Lung (tissue), 12 donors: ENCODE measurements around the gene ASIC1. TPM values are rescaled to one million over a fixed set of nuclear protein-coding genes. Genes with fewer than 3 reads are reported as not detected.
"Not testable (repeated sequence)": the region's sequence is repeated elsewhere in the genome, so short reads cannot be mapped to it uniquely, and the experiment has no call there.

Source experiments
- ATAC-seq: fragments of 200-7000 bp; cut with Tn5 transposase; one replicate; pipeline ENCODE4 v1.9.1; 2020; ENCODE audit warnings: moderate number of reproducible peaks; ENCODE audit not compliant: insufficient read depth, low FRiP score
- DNase-seq, 3 donors: peaks; one replicate each; pipeline ENCODE4 v3.0.0-alpha.2; 2013 to 2017
- H3K27ac ChIP-seq, 2 donors: one replicate each; pipeline ENCODE4 v1.5.1; 2013; ENCODE audit warnings: mild to moderate bottlenecking in 2 of 2, moderate library complexity in 2 of 2, control low read depth in 1 of 2, inconsistent platforms in 1 of 2, low read depth in 1 of 2, low read length in 1 of 2
- H3K27me3 ChIP-seq, 3 donors: one replicate each; pipeline ENCODE4 v1.5.1; 2013; ENCODE audit warnings: low read length in 2 of 3; ENCODE audit not compliant: control insufficient read depth in 3 of 3, insufficient read depth in 3 of 3
- H3K36me3 ChIP-seq, 4 donors: one replicate each; pipeline ENCODE4 v1.5.1; 2013; ENCODE audit warnings: low read length in 4 of 4, mild to moderate bottlenecking in 1 of 4, moderate library complexity in 1 of 4; ENCODE audit not compliant: control insufficient read depth in 4 of 4, insufficient read depth in 4 of 4
- H3K4me1 ChIP-seq, 5 donors: one replicate each; pipeline ENCODE4 v1.5.1; 2013; ENCODE audit warnings: low read length in 5 of 5, mild to moderate bottlenecking in 2 of 5, moderate library complexity in 1 of 5; ENCODE audit not compliant: control insufficient read depth in 5 of 5, insufficient read depth in 5 of 5
- H3K4me3 ChIP-seq: one replicate; pipeline ENCODE4 v1.5.1; 2013; ENCODE audit warnings: mild to moderate bottlenecking, control low read depth, moderate library complexity
- H3K9ac ChIP-seq, 2 donors: one replicate each; pipeline ENCODE4 v1.5.1; 2013; ENCODE audit warnings: low read length in 2 of 2, control low read depth in 1 of 2; ENCODE audit not compliant: insufficient read depth in 1 of 2
- H3K9me3 ChIP-seq, 4 donors: one replicate each; pipeline ENCODE4 v1.5.1; 2013; ENCODE audit warnings: low read length in 3 of 4, mild to moderate bottlenecking in 1 of 4, moderate library complexity in 1 of 4; ENCODE audit not compliant: control insufficient read depth in 4 of 4, insufficient read depth in 3 of 4
- CTCF ChIP-seq: IDR thresholded peaks from 2 replicates; pipeline ENCODE4 v1.5.1; 2012; ENCODE audit warnings: mild to moderate bottlenecking; ENCODE audit errors: control extremely low read depth, extremely low read depth
- WGBS, 2 donors: extraction: QIAGEN DNeasy Blood & Tissue Kit; methylation state at CpG; one replicate each; pipeline ENCODE4 v1.1.7; 2013; 5-methylcytosine and 5-hydroxymethylcytosine counted together
- polyA plus RNA-seq, 2 donors: library from polyadenylated mRNA; stranded (reverse); fragments of 200-250 nt; gene quantifications; one replicate each; pipeline ENCODE4 v1.2.1, GENCODE V29; 2013
- total RNA-seq, 2 donors: library from RNA; depleted of rRNA in 1 of 2; stranded (reverse); fragments of >200 nt in 1 of 2; gene quantifications; one replicate each; pipeline ENCODE4 v1.2.1, GENCODE V29; 2014 to 2021
- donor health status: control.
- donor health status: control.
- donor health status: Bipolar disorder and iron deficiency.
- donor health status: healthy.
- donor health status: DM: yes; HTN: yes; CAD: no.

ASIC1 gene
- total and polyA plus RNA-seq, 4 donors, result 0.41 to 2.0 (median 1.3) TPM

DNA sequence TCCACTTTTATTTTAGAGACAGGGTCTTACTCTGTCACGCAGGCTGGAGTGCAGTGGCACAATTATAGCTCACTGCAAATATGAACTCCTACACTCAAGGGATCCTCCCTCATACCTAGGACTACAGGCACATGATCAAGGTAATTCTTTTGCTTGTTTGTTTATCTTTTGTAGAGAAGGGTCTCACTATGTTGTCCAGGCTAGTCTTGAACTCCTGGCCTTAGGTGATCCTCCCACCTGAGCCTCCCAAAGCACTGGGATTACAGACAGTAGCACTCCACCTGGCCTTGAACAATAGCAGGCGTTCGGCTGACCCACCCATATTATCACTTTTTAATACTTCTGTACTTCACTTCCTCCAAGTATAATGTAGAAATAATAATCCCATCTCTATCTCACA, 30.7 kb upstream of the ASIC1 start:
- DNase-seq, result no peak
- WGBS, 2 donors, result 93 to 94% methylated on average over 3 of the region's 3 CpGs
- Histone ChIP-seq H3K4me1 (peaks cover 0 to 25% (median 3%) of the 10 kb centered on the region in 5 donors), H3K9me3 (no peaks in the 10 kb centered on the region), H3K27ac (no peak overlapping the region), H3K9ac (no peak overlapping the region), H3K4me3 (no peak overlapping the region), H3K27me3 (no peaks in the 10 kb centered on the region), H3K36me3 (no peaks in the 10 kb centered on the region)
- no peak for TF ChIP-seq CTCF
- ATAC-seq, result no peak

- not testable (repeated sequence) for H3K27ac ChIP-seq, H3K27me3 ChIP-seq, H3K4me1 ChIP-seq, H3K9ac ChIP-seq, H3K36me3 ChIP-seq, DNase-seq, H3K9me3 ChIP-seq, H3K4me3 ChIP-seq, ATAC-seq
- 78 to 81% methylated on average over 9 of the region's 9 CpGs for whole genome bisulfite sequencing, 2 donors
These were observed 26.9 kb upstream of the ASIC1 start for GRCh38 chr12:50030449-50030848.

- ATAC-seq (no peak), DNase-seq (no peak)
- Histone ChIP-seq H3K4me3 (no peak overlapping the region), H3K27me3 (peaks cover 0 to 4% (median 0%) of the 10 kb centered on the region in 3 donors), H3K36me3 (no peaks in the 10 kb centered on the region), H3K27ac (peak overlapping the region in 1 of 2 donors; percentile 70), H3K4me1 (peaks cover 0 to 4% (median 0%) of the 10 kb centered on the region in 5 donors), H3K9ac (no peak overlapping the region), H3K9me3 (no peaks in the 10 kb centered on the region)
- TF ChIP-seq CTCF, result no peak
- WGBS, 2 donors, result 19 to 27% methylated on average over 21 of the region's 21 CpGs
These were observed 24.9 kb upstream of the ASIC1 start for GRCh38 chr12:50032515-50032853.

DNA sequence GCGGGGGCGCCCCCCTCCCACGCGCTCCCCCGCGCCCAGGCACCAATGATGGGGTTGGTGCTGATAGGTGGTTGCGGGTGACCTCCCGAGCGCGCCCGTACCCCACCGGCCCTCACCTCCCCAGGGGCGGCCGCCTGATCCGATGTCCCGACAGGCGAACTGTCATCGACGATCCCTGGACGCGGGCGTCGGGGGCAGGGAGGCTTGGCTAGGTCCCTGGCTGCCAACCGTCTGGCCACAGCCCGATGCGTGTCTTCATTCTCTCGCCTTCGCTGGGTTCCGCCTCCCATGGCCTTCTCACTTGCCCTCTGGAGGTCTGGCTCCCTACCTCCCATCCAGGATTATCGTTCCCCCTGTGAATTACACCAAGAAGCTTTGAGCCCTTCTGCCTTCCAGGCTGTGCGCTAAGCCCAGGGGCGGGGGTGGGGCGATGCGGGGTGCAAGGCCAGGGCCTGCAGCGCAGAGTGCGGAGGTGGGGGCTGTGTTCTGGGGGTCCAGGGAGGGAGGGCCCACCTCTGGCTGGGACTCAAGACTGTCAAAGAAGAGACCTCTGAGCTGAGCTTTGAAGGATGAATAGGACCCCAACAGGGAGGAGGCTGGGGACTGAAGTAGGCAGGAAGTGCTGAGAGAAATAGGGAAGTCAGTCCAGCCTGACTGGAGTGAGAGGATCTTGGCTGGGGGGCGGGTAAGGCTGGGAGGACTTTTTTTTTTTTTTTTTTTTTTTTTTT, 24.4 kb upstream of the ASIC1 start:
- Histone ChIP-seq H3K4me1 (peaks cover 0 to 4% (median 0%) of the 10 kb centered on the region in 5 donors), H3K9ac (no peak overlapping the region), H3K9me3 (no peaks in the 10 kb centered on the region), H3K4me3 (no peak overlapping the region), H3K27ac (peak overlapping the region in 1 of 2 donors; percentile 70), H3K27me3 (peaks cover 0 to 4% (median 0%) of the 10 kb centered on the region in 3 donors), H3K36me3 (no peaks in the 10 kb centered on the region)
- peak; percentile 34 for ATAC-seq
- no peak for TF ChIP-seq CTCF
- peak; percentile 35 to 41 (median 39) for DNase-seq
- 8 to 18% methylated on average over 37 of the region's 37 CpGs for WGBS, 2 donors
